ENCODE data around the gene GRB10. TPM values are rescaled to one million over a fixed set of nuclear protein-coding genes. Genes with fewer than 3 reads are reported as not detected.

GRB10 gene
- total and polyA plus RNA-seq, 2 of the 8 experiments (the other 6 are each of a cell fraction or from before 2014, with no cell fraction given), result 35.7 to 97.0 TPM

GRCh38 chr7:50592940-50593339, 189.8 kb downstream of the GRB10 start:
- H2AFZ ChIP-seq (ENCODE audit: low read length), result no peak overlapping the region
- ChIA-PET CTCF (ENCODE audit: partially characterized antibody) (interaction anchor here (1.0 to 3.9 kb wide), 10 partner anchors 10 to 413 kb away, joined by 3 to 21 read pairs (median 3); no protein-coding TSS in a partner anchor), POLR2A (ENCODE audit: partially characterized antibody) (no interaction called here)
- H2BK5ac ChIP-seq (ENCODE audit: low read depth, low read length), result no peak overlapping the region
- no peak overlapping the region for H3K4me2 ChIP-seq (ENCODE audit: insufficient read depth in 1 of 2, low read depth in 2 of 2, low read length in 2 of 2)
- 87% methylated on average over 13 of the region's 13 CpGs; no CpG with 5 or more reads in 1 of the 2 experiments for WGBS, 2 experiments (ENCODE audit: extremely low coverage in 1 of 2, insufficient coverage in 1 of 2, insufficient read length in 1 of 2, insufficient replicate concordance in 2 of 2, low coverage in 1 of 2, low lambda C conversion rate in 2 of 2, missing lambda C conversion rate in 1 of 2)
- H3K23me2 ChIP-seq (ENCODE audit: low read depth, low read length), result no peaks in the 10 kb centered on the region
- DNase-seq (ENCODE audit: low read depth in 1 of 2, low spot score in 2 of 2), result no peak
- no peak overlapping the region for H3K23ac ChIP-seq (ENCODE audit: insufficient read length)
- no peak overlapping the region for H2AK5ac ChIP-seq (ENCODE audit: low read depth, low read length)
- no peak overlapping the region for H2BK12ac ChIP-seq (ENCODE audit: low read depth, low read length)
- no peaks in the 10 kb centered on the region for H3K9me3 ChIP-seq (ENCODE audit: insufficient read depth in 2 of 2, low read depth in 1 of 2, low read length in 1 of 2)
- H3K14ac ChIP-seq (ENCODE audit: insufficient read length), result no peak overlapping the region
- no peak overlapping the region for H3K56ac ChIP-seq (replicated peaks; ENCODE audit: insufficient read length, low read depth, low read length)
- no peak overlapping the region for H3K27ac ChIP-seq (ENCODE audit: low read depth, low read length)
- no peaks in the 10 kb centered on the region for H3K79me2 ChIP-seq (ENCODE audit: control insufficient read depth in 1 of 2, insufficient read depth in 2 of 2, low read length in 2 of 2)
- no peak overlapping the region for H2BK120ac ChIP-seq (replicated peaks; ENCODE audit: low read depth, low read length)
- no peak overlapping the region for H4K91ac ChIP-seq (replicated peaks; ENCODE audit: insufficient read length, low read length)
- peaks cover 0 to 2% of the 10 kb centered on the region in 2 experiments for H4K20me1 ChIP-seq (replicated peaks in 1 of 2; ENCODE audit: control insufficient read depth in 1 of 2, insufficient read depth in 2 of 2, low read length in 2 of 2)
- no peak overlapping the region for H2BK20ac ChIP-seq (ENCODE audit: low read length)
- no peak overlapping the region for H4K5ac ChIP-seq (ENCODE audit: insufficient read length, low read depth, low read length)
- H3K9ac ChIP-seq (replicated peaks in 1 of 4; ENCODE audit: extremely low read depth in 1 of 4, low read depth in 3 of 4, low read length in 3 of 4), result no peak overlapping the region
- H4K8ac ChIP-seq (ENCODE audit: extremely low read depth, insufficient read depth, low read length), result no peak overlapping the region
- H3K4me3 ChIP-seq (ENCODE audit: extremely low read depth in 1 of 4, insufficient read depth in 2 of 4, low read depth in 3 of 4, low read length in 4 of 4), result no peak overlapping the region
- peaks cover 3 to 17% (median 10%) of the 10 kb centered on the region in 4 experiments; a peak in 7 of 8 replicates for H3K36me3 ChIP-seq (ENCODE audit: control insufficient read depth in 2 of 4, insufficient read depth in 4 of 4, low read length in 3 of 4)
- no peak overlapping the region for H3K18ac ChIP-seq (ENCODE audit: extremely low read depth, low read length)
- H3K4ac ChIP-seq (replicated peaks; ENCODE audit: insufficient read length, low read depth, low read length), result no peak overlapping the region
- no peaks in the 10 kb centered on the region for H3K27me3 ChIP-seq (replicated peaks in 1 of 4; ENCODE audit: control insufficient read depth in 3 of 4, extremely low read depth in 1 of 4, insufficient read depth in 3 of 4, low read length in 3 of 4)
- no peak overlapping the region for H2BK15ac ChIP-seq (ENCODE audit: low read length)
- H3K79me1 ChIP-seq (ENCODE audit: low read depth, low read length), result no peaks in the 10 kb centered on the region; the same call in 1 of the 2 replicates
- H3K4me1 ChIP-seq (replicated peaks in 1 of 4; ENCODE audit: control insufficient read depth in 3 of 4, insufficient read depth in 4 of 4, low read length in 3 of 4), result no peaks in the 10 kb centered on the region; a peak in 1 of 7 replicates
- no peak for FAIRE-seq
- TF ChIP-seq KDM1A (IDR thresholded peaks at IDR 0.05; ENCODE audit: borderline replicate concordance, low read length) (no peak), JUND (IDR thresholded peaks at IDR 0.05; ENCODE audit: low read length) (no peak), FOSL1 (IDR thresholded peaks at IDR 0.05; ENCODE audit: insufficient read depth, low read depth, low read length) (no peak), POU5F1 (IDR thresholded peaks at IDR 0.05; ENCODE audit: low read depth, low read length) (no peak), USF2 (IDR thresholded peaks at IDR 0.05; ENCODE audit: low read length) (no peak), ATF3 (IDR thresholded peaks at IDR 0.05; ENCODE audit: insufficient read depth, low read depth, low read length) (no peak), NRF1 (IDR thresholded peaks at IDR 0.05; ENCODE audit: low read depth, low read length) (no peak), BACH1 (IDR thresholded peaks at IDR 0.05; ENCODE audit: low read length) (no peak)
- TF ChIP-seq, protein P1, sequence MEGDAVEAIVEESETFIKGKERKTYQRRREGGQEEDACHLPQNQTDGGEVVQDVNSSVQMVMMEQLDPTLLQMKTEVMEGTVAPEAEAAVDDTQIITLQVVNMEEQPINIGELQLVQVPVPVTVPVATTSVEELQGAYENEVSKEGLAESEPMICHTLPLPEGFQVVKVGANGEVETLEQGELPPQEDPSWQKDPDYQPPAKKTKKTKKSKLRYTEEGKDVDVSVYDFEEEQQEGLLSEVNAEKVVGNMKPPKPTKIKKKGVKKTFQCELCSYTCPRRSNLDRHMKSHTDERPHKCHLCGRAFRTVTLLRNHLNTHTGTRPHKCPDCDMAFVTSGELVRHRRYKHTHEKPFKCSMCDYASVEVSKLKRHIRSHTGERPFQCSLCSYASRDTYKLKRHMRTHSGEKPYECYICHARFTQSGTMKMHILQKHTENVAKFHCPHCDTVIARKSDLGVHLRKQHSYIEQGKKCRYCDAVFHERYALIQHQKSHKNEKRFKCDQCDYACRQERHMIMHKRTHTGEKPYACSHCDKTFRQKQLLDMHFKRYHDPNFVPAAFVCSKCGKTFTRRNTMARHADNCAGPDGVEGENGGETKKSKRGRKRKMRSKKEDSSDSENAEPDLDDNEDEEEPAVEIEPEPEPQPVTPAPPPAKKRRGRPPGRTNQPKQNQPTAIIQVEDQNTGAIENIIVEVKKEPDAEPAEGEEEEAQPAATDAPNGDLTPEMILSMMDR (IDR thresholded peaks at IDR 0.05; ENCODE audit: control extremely low read depth in 1 of 3, insufficient read depth in 1 of 3, low read depth in 1 of 3, low read length in 3 of 3), result no peak

Data from H1 (cell line).